ENCODE results near the gene TEX13C. TPM values are rescaled to one million over a fixed set of nuclear protein-coding genes. Genes with fewer than 3 reads are reported as not detected.

Gene TEX13C
- total and polyA plus RNA-seq, 10 of the 15 experiments (the other 5 are each of a cell fraction or from before 2014, with no cell fraction given): not detected

DNA sequence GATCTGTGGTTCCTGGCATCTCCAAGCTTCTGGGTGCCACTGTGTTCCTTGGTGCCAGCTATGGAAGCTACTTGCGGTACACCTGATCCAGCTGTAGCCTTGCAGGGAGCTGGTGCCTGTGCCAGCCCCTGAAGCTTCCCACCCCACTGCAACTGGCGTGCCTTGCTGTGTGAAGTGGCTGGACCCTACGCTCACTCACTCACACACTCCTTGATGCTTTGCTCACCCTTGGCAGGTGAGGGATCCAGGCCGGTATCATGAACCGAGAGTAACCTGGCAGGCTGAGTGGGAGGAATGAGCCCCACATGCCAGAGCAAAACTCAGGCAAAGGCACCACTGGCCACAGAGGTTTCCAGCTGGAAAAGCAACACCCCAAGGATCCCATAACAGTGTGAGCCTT is 31.3 kb upstream of the TEX13C start (continued):
- TF ChIP-seq HDGF (IDR thresholded peaks at IDR 0.05): no peak
- no peak for TF ChIP-seq NR2F1 (conservative IDR thresholded peaks at IDR 0.05)
- TF ChIP-seq TARDBP (IDR thresholded peaks at IDR 0.05; ENCODE audit: borderline replicate concordance): no peak
- no peak for TF ChIP-seq NR2C1 (IDR thresholded peaks at IDR 0.05)
- TF ChIP-seq ZNF207 (IDR thresholded peaks at IDR 0.05; ENCODE audit: borderline replicate concordance): no peak
- TF ChIP-seq IKZF2 (IDR thresholded peaks at IDR 0.05): no peak
- no peak for TF ChIP-seq SMARCA5 (IDR thresholded peaks at IDR 0.05)
- TF ChIP-seq NRF1 (conservative IDR thresholded peaks at IDR 0.05; ENCODE audit: low read depth, low read length): no peak
- TF ChIP-seq CHD1 (IDR thresholded peaks at IDR 0.05; ENCODE audit: low read depth, low read length): no peak
- TF ChIP-seq SIX5 (IDR thresholded peaks at IDR 0.05; ENCODE audit: low read depth, low read length, severe bottlenecking): no peak
- no peak for TF ChIP-seq SREBF1 (IDR thresholded peaks at IDR 0.05; ENCODE audit: low read length)
- TF ChIP-seq YY1 (IDR thresholded peaks at IDR 0.05; ENCODE audit: low read depth, low read length): no peak
- no peak for TF ChIP-seq NBN (IDR thresholded peaks at IDR 0.05)
- no peak for TF ChIP-seq TCF3 (IDR thresholded peaks at IDR 0.05; ENCODE audit: borderline replicate concordance, insufficient read depth, low read depth, low read length)

- in situ Hi-C loops (cut with MboI): no loop called here
- H3K4me1 ChIP-seq (ENCODE audit: control insufficient read depth, insufficient read depth, low read length): no peaks in the 10 kb centered on the region
Measured at GRCh38 chrX:125289209-125289608, 30.5 kb upstream of the TEX13C start.

More at GRCh38 chrX:125289209-125289608, 30.5 kb upstream of the TEX13C start:
- H3K36me3 ChIP-seq (ENCODE audit: control insufficient read depth in 2 of 2, insufficient read depth in 2 of 2, low read length in 1 of 2): no peaks in the 10 kb centered on the region
- ChIA-PET POLR2A (interaction anchor here (1.0 kb wide), 1 partner anchor 8 kb away, joined by 7 read pairs; no protein-coding TSS in a partner anchor), RAD21 (ENCODE audit: unreplicated experiment) (no interaction called here), SMC1A (ENCODE audit: uncharacterized antibody, unreplicated experiment) (no interaction called here), CTCF (interaction anchor here (0.8 kb wide), 1 partner anchor 9 kb away, joined by 3 read pairs; no protein-coding TSS in a partner anchor)
- H3K79me2 ChIP-seq (ENCODE audit: control insufficient read depth, insufficient read depth, low read length): no peaks in the 10 kb centered on the region
- H3K4me2 ChIP-seq (ENCODE audit: control insufficient read depth, insufficient read depth): no peak overlapping the region
- WGBS (ENCODE audit: insufficient coverage, insufficient replicate concordance, low lambda C conversion rate, missing lambda C conversion rate): 0% methylated on average over 1 of the region's 1 CpG
- H3K9me3 ChIP-seq (replicated peaks; ENCODE audit: control insufficient read depth, insufficient read depth, low read length): no peaks in the 10 kb centered on the region
- no peak overlapping the region for H3K4me3 ChIP-seq
- no peak overlapping the region for H3K27ac ChIP-seq (ENCODE audit: control insufficient read depth, insufficient read depth)
- no peak for TF ChIP-seq ZNF24 (IDR thresholded peaks at IDR 0.05)
- no peak for TF ChIP-seq CHD2 (IDR thresholded peaks at IDR 0.05; ENCODE audit: borderline replicate concordance, low read depth, low read length)
- intact Hi-C loops (cut with micrococcal nuclease; ENCODE audit: unreplicated experiment): no loop called here
- H3K27me3 ChIP-seq (replicated peaks in 1 of 2; ENCODE audit: control insufficient read depth in 2 of 2, insufficient read depth in 2 of 2, low read length in 1 of 2): no peaks in the 10 kb centered on the region
- no peaks in the 10 kb centered on the region for H4K20me1 ChIP-seq (ENCODE audit: control insufficient read depth, insufficient read depth)
- no peak overlapping the region for H3K9ac ChIP-seq (ENCODE audit: control insufficient read depth, insufficient read depth, low read length)
- DNase-seq (ENCODE audit: low read depth, low spot score): no peak
- no peak overlapping the region for H2AFZ ChIP-seq (ENCODE audit: control insufficient read depth, low read depth, low read length)
- no TSS peak for BruUV-seq (replicated peaks)
- ATAC-seq: no peak
- FAIRE-seq: no peak
